GM23248 (cell line): ENCODE data around the gene KHDRBS1.

Experiments used
- EZH2 ChIP-seq: fragments of 200-600 bp; sonication (generic); IDR thresholded peaks from 2 replicates; pipeline ENCODE4 v1.6.1; 2018; ENCODE audit warnings: antibody characterized with exemption, mild to moderate bottlenecking; ENCODE audit not compliant: insufficient read depth, poor library complexity, severe bottlenecking
- EZH2phosphoT487 ChIP-seq: fragments of 200-600 bp; sonication (generic); IDR thresholded peaks from 2 replicates; pipeline ENCODE4 v1.6.1; 2018; ENCODE audit warnings: antibody characterized with exemption, moderate library complexity, mild to moderate bottlenecking, low read depth; ENCODE audit not compliant: insufficient read depth

DNA sequence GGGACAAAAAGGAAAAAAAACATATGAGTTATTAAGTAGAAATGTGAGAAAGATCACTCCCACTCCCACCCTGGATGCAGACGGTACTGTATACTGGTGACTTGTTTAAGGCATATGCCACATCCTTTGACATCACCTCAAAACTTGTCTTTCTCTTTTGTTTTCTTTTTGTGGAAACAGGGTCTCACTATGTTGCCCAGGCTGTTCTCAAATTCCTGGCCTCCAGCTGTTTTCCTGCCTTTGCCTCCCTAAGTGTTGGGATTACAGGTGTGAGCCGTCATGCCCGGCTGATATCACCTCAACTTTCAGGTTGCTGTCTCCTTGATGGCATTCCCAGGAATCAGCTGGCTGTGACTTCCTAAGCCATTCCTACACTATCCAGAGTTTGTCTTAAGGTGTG lies 18.4 kb upstream of the KHDRBS1 start:
- TF ChIP-seq EZH2, result no peak
- TF ChIP-seq EZH2phosphoT487, result no peak
